HG03432 (cell line): Measurements from ENCODE around the gene ST6GAL1.
A peak's percentile ranks its signal among the peaks of the same experiment; 100 is the strongest.
"Not testable (repeated sequence)": the region's sequence is repeated elsewhere in the genome, so short reads cannot be mapped to it uniquely, and the experiment has no call there.

Source experiments
- ATAC-seq: cut with Tn5 transposase; IDR thresholded peaks from one replicate; pipeline ENCODE4 v1.9.1; 2021; ENCODE audit warnings: mild to moderate bottlenecking, moderate library complexity; ENCODE audit not compliant: unreplicated experiment

Gene ST6GAL1

GRCh38 chr3:187042346-187042745, 112.0 kb downstream of the ST6GAL1 start:
- ATAC-seq: no peak

- no peak for ATAC-seq
Measured at GRCh38 chr3:187042874-187043458, 112.6 kb downstream of the ST6GAL1 start.

- ATAC-seq: peak; percentile 74
Measured at GRCh38 chr3:187044206-187044605, 113.9 kb downstream of the ST6GAL1 start.

- no peak for ATAC-seq
Measured at GRCh38 chr3:187044867-187045552, 114.7 kb downstream of the ST6GAL1 start.

- no peak for ATAC-seq
Measured at GRCh38 chr3:187046033-187046432, 115.7 kb downstream of the ST6GAL1 start.

- no peak for ATAC-seq
Measured at GRCh38 chr3:187049462-187050101, 119.3 kb downstream of the ST6GAL1 start.

- ATAC-seq: no peak
Measured at GRCh38 chr3:187051066-187051465, 120.7 kb downstream of the ST6GAL1 start.

GRCh38 chr3:187051724-187052366, 121.5 kb downstream of the ST6GAL1 start:
- ATAC-seq: no peak

- not testable (repeated sequence) for ATAC-seq
Measured at GRCh38 chr3:187052427-187052826, 122.1 kb downstream of the ST6GAL1 start.

GRCh38 chr3:187054433-187054832, 124.1 kb downstream of the ST6GAL1 start:
- not testable (repeated sequence) for ATAC-seq

GRCh38 chr3:187057803-187058202, 127.5 kb downstream of the ST6GAL1 start:
- ATAC-seq: not testable (repeated sequence)

- ATAC-seq: no peak
Measured at GRCh38 chr3:187061748-187062147, 131.4 kb downstream of the ST6GAL1 start.

GRCh38 chr3:187062526-187063177, 132.3 kb downstream of the ST6GAL1 start:
- ATAC-seq: no peak

GRCh38 chr3:187063286-187064121, 133.2 kb downstream of the ST6GAL1 start:
- no peak for ATAC-seq

- ATAC-seq: peak; percentile 2
Measured at GRCh38 chr3:187064210-187065115, 134.1 kb downstream of the ST6GAL1 start.

GRCh38 chr3:187066228-187066995, 136.1 kb downstream of the ST6GAL1 start:
- peak; percentile 29 for ATAC-seq

- ATAC-seq: no peak
Measured at GRCh38 chr3:187068787-187069186, 138.5 kb downstream of the ST6GAL1 start.

- ATAC-seq: no peak
Measured at GRCh38 chr3:187069857-187070516, 139.7 kb downstream of the ST6GAL1 start.
